GM12872 (cell line): ENCODE results near the gene UQCC3.

Source experiments
- CTCF ChIP-seq: IDR thresholded peaks from 3 replicates; pipeline ENCODE4 v1.5.1; 2011; ENCODE audit warnings: low read depth, mild to moderate bottlenecking, low read length, moderate library complexity; ENCODE audit not compliant: insufficient read depth

The UQCC3 gene

GRCh38 chr11:62669420-62670161 lies 1.9 kb upstream of the UQCC3 start:
- TF ChIP-seq CTCF, result no peak

- TF ChIP-seq CTCF, result no peak
These were observed 251 bp upstream of the UQCC3 start for GRCh38 chr11:62671236-62671607.

GRCh38 chr11:62673196-62673525 lies 1.7 kb downstream of the UQCC3 start:
- TF ChIP-seq CTCF, result no peak

- TF ChIP-seq CTCF, result no peak
These were observed 5.2 kb downstream of the UQCC3 start for GRCh38 chr11:62676698-62677097.

GRCh38 chr11:62677156-62677555 lies 5.7 kb downstream of the UQCC3 start:
- TF ChIP-seq CTCF, result no peak

- no peak for TF ChIP-seq CTCF
These were observed 6.2 kb downstream of the UQCC3 start for GRCh38 chr11:62677714-62678113.

GRCh38 chr11:62678433-62678769 lies 6.9 kb downstream of the UQCC3 start:
- TF ChIP-seq CTCF, result no peak
